ENCODE results near the gene MRPL40. TPM values are rescaled to one million over a fixed set of nuclear protein-coding genes. Genes with fewer than 3 reads are reported as not detected.
A peak's percentile ranks its signal among the peaks of the same experiment; 100 is the strongest.

MRPL40 gene
- total RNA-seq = 18.0 and 21.9 TPM in 2 replicates
- 37.1 TPM for total RNA-seq (2013)
- polyA plus RNA-seq = 9.6 and 12.5 TPM in 2 replicates
- polyA minus RNA-seq = 17.4 and 30.4 TPM in 2 replicates

DNA sequence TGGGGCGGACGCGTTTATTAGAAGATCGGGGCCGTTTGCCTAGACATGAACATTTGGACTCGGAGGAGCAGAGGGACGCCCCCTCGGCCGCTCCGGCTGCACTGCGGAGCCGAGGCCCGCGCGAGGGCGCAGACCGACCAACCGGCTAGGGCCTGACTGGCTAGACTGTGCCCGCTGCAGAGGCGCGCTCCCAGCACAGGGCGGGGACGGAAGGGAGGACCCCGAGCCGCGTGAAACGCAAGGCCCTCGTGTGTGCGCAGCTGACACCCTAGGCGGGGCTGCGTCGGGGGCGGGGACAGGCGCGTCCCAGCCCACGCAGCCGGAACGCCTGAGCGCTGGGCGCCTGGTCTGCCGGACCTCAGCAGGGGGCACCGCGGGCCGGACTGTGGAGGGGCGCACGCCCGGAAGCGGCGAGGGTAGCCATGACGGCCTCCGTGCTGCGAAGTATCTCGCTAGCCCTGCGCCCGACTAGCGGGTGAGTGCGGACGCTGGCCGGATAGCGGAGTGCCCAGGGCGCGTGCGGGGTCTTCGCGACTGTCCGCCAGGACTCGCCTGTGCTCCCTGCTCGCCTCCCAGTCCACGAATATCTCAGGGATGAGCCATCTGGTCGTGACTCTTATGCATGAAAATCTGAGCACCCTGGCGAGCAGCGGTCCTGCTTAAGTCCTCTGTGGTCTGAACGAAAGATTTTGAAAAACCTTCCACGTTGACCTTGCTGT lies at the start of gene MRPL40:
TSS of gene MRPL40 (plus strand) at position 413 of the 719 bp plus-strand sequence. CDS start at position 423, 10 bp downstream.
- H3K27ac ChIP-seq (ENCODE audit: low read length in 2 of 2) = peak within 1 kb of the TSS; percentile 91 to 97
- peaks cover 49% of the 10 kb centered on the region for H3K79me2 ChIP-seq (ENCODE audit: control insufficient read depth, insufficient read depth, low read length)
- under 1% methylated on average over 74 of the region's 74 CpGs for WGBS (ENCODE audit: insufficient coverage)
- no peaks in the 10 kb centered on the region for H3K9me3 ChIP-seq (ENCODE audit: control extremely low read depth in 1 of 3, control insufficient read depth in 2 of 3, insufficient read depth in 1 of 3, low read length in 2 of 3)
- H3K27me3 Mint-ChIP-seq = no peaks in the 10 kb centered on the region
- peak within 1 kb of the TSS; percentile 98 for H3K4me2 ChIP-seq (replicated peaks; ENCODE audit: low read depth, low read length, poor library complexity, severe bottlenecking)
- peak; percentile 90 for DNase-seq
- ATAC-seq (ENCODE audit: low read depth) = peak; percentile 87
- no peaks in the 10 kb centered on the region for H3K27me3 ChIP-seq (replicated peaks in 1 of 4; ENCODE audit: control extremely low read depth in 1 of 4, control insufficient read depth in 3 of 4, insufficient read depth in 4 of 4, low read length in 3 of 4)
- peaks cover 2 to 13% of the 10 kb centered on the region in 2 experiments for H3K36me3 ChIP-seq (replicated peaks in 1 of 2; ENCODE audit: control extremely low read depth in 1 of 2, control insufficient read depth in 1 of 2, extremely low read depth in 1 of 2, insufficient read depth in 2 of 2, low read length in 1 of 2)
- intact Hi-C loops (cut with micrococcal nuclease) = loop anchor here (1.0 to 5.0 kb wide), 6 partner anchors 15 to 287 kb away; partner anchors contain the start of genes C22orf39, CDC45, CLTCL1 and ESS2
- peak within 1 kb of the TSS; percentile 96 for H3K9ac ChIP-seq (ENCODE audit: low read length)
- H3K4me3 Mint-ChIP-seq = peak within 1 kb of the TSS; percentile 93
- ChIA-PET CTCF (interaction anchor here (0.7 to 0.9 kb wide), 3 partner anchors 15 to 71 kb away, joined by 3 to 4 read pairs (median 3); partner anchors contain the start of gene C22orf39), POLR2A (interaction anchor here (0.9 to 3.9 kb wide), 11 partner anchors 13 to 258 kb away, joined by 3 to 29 read pairs (median 6); partner anchors contain the start of genes C22orf39, CDC45, CLTCL1 and SLC25A1)
- peaks cover 30% of the 10 kb centered on the region for H4K20me1 ChIP-seq (ENCODE audit: control insufficient read depth, insufficient read depth, low read length, poor library complexity, severe bottlenecking)
- peak within 1 kb of the TSS; percentile 73 to 90 (median 85) for H3K4me3 ChIP-seq (ENCODE audit: control extremely low read depth in 1 of 5, extremely low read depth in 1 of 5, insufficient read depth in 1 of 5, low read depth in 2 of 5, low read length in 4 of 5)
- TF ChIP-seq CTCF (IDR thresholded peaks at IDR 0.05) = no peak
- TF ChIP-seq EZH2 (IDR thresholded peaks at IDR 0.05; ENCODE audit: borderline replicate concordance, insufficient read depth, low read depth, low read length, poor library complexity, severe bottlenecking) = no peak
- peaks cover 46 to 63% of the 10 kb centered on the region in 2 donors for H3K4me1 ChIP-seq (ENCODE audit: control insufficient read depth in 2 of 2, insufficient read depth in 2 of 2, low read length in 2 of 2)
- H3K9me3 Mint-ChIP-seq (ENCODE audit: insufficient read depth) = no peaks in the 10 kb centered on the region
- peaks cover 62% of the 10 kb centered on the region for H3K4me1 Mint-ChIP-seq
- H3K27ac Mint-ChIP-seq = peak within 1 kb of the TSS; percentile 98
- peak within 1 kb of the TSS; percentile 93 for H2AFZ ChIP-seq (ENCODE audit: insufficient read depth, low read depth, low read length, poor library complexity, severe bottlenecking)

DNA sequence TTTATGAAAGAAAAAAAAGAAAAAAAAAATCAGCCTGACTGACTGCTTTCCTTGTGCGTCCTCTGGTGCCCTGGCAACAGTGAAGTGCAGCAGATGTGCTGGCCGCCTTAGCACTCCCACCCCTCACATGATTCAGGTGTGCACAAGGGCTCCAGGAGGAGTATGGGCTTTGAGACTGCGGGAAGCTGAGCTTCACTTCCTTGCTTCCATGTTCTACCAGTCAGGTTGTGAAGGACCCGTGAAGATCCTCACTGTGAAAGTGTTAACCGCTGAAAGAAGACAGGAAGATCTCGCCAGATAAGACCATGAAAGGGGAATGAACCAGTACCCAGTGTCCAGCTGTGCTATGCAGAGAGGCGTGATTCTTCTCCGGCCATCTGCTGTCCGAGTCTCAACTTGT lies 49.1 kb upstream of the MRPL40 start:
- Mint-ChIP-seq H3K27ac (no peak overlapping the region), H3K27me3 (no peaks in the 10 kb centered on the region), H3K4me1 (no peaks in the 10 kb centered on the region), H3K4me3 (no peak overlapping the region), H3K9me3 (ENCODE audit: insufficient read depth) (no peaks in the 10 kb centered on the region)
- Histone ChIP-seq H3K4me3 (ENCODE audit: control extremely low read depth in 1 of 5, extremely low read depth in 1 of 5, insufficient read depth in 1 of 5, low read depth in 2 of 5, low read length in 4 of 5) (no peak overlapping the region), H3K79me2 (ENCODE audit: control insufficient read depth, insufficient read depth, low read length) (no peaks in the 10 kb centered on the region), H3K9me3 (ENCODE audit: control extremely low read depth in 1 of 3, control insufficient read depth in 2 of 3, insufficient read depth in 1 of 3, low read length in 2 of 3) (no peaks in the 10 kb centered on the region), H3K4me2 (replicated peaks; ENCODE audit: low read depth, low read length, poor library complexity, severe bottlenecking) (no peak overlapping the region), H4K20me1 (ENCODE audit: control insufficient read depth, insufficient read depth, low read length, poor library complexity, severe bottlenecking) (no peaks in the 10 kb centered on the region), H3K27ac (ENCODE audit: low read length in 2 of 2) (no peak overlapping the region), H3K9ac (ENCODE audit: low read length) (no peak overlapping the region), H3K4me1 (ENCODE audit: control insufficient read depth in 2 of 2, insufficient read depth in 2 of 2, low read length in 2 of 2) (no peaks in the 10 kb centered on the region), H2AFZ (ENCODE audit: insufficient read depth, low read depth, low read length, poor library complexity, severe bottlenecking) (no peak overlapping the region), H3K36me3 (replicated peaks in 1 of 2; ENCODE audit: control extremely low read depth in 1 of 2, control insufficient read depth in 1 of 2, extremely low read depth in 1 of 2, insufficient read depth in 2 of 2, low read length in 1 of 2) (peaks cover 5 to 66% of the 10 kb centered on the region in 2 experiments), H3K27me3 (replicated peaks in 1 of 4; ENCODE audit: control extremely low read depth in 1 of 4, control insufficient read depth in 3 of 4, insufficient read depth in 4 of 4, low read length in 3 of 4) (no peaks in the 10 kb centered on the region)
- WGBS (ENCODE audit: insufficient coverage) = 97% methylated on average over 6 of the region's 9 CpGs
- ATAC-seq (ENCODE audit: low read depth) = no peak
- POLR2A ChIA-PET = interaction anchor here (0.7 kb wide), 1 partner anchor 17 kb away, joined by 5 read pairs; no protein-coding TSS in a partner anchor
- intact Hi-C loops (cut with micrococcal nuclease) = no loop called here
- CTCF ChIA-PET = no interaction called here
- no peak for TF ChIP-seq EZH2 (IDR thresholded peaks at IDR 0.05; ENCODE audit: borderline replicate concordance, insufficient read depth, low read depth, low read length, poor library complexity, severe bottlenecking)
- TF ChIP-seq CTCF (IDR thresholded peaks at IDR 0.05) = no peak
- no peak for DNase-seq
